B cell (primary cell): ENCODE data around the gene CMTM3. TPM values are rescaled to one million over a fixed set of nuclear protein-coding genes. Genes with fewer than 3 reads are reported as not detected.

Experiments
- ATAC-seq: fragments of 200-7000 bp; cut with Tn5 transposase; one replicate; pipeline ENCODE4 v1.10.0; 2021; ENCODE audit warnings: low read depth, mild to moderate bottlenecking, moderate number of reproducible peaks, moderate library complexity
- CTCF ChIA-PET: fragments of 350-600 bp; sonication (Branson Sonifier 250); formaldehyde crosslinking; loops from one replicate; lab custom pipeline; 2021; ENCODE audit warnings: antibody characterized with exemption, inconsistent platforms; lab: Charles Lee
- POLR2A ChIA-PET: fragments of 350-600 bp; sonication (Branson Sonifier 250); formaldehyde crosslinking; loops from one replicate; lab custom pipeline; 2021; ENCODE audit warnings: antibody characterized with exemption; lab: Charles Lee
- DNase-seq: peaks from one replicate; pipeline ENCODE4 v3.0.0; 2013
- H2AFZ ChIP-seq: 2 replicates; pipeline ENCODE4 v1.6.1; 2012; ENCODE audit warnings: mild to moderate bottlenecking, low read depth, low read length; ENCODE audit not compliant: insufficient read depth, poor library complexity, severe bottlenecking
- H3K27ac ChIP-seq, 2 donors: 1 replicate in 1 of 2; 2 replicates in 1 of 2; pipeline ENCODE4 v1.5.1; 2012 to 2013; ENCODE audit warnings: low read length in 2 of 2, mild to moderate bottlenecking in 2 of 2, moderate library complexity in 1 of 2
- H3K27me3 ChIP-seq, 4 experiments: fragments of 200-600 bp in 1 of 4; sonication (generic) in 1 of 4; replicated peaks in 1 of 4; 1 replicate in 2 of 4; 2 replicates in 2 of 4; pipeline versions ENCODE4 v1.6.1 to v1.7.0; 2013 to 2016; ENCODE audit warnings: low read length in 3 of 4, mild to moderate bottlenecking in 2 of 4, mixed read lengths in 1 of 4, moderate library complexity in 1 of 4; ENCODE audit not compliant: insufficient read depth in 4 of 4, control insufficient read depth in 3 of 4; ENCODE audit errors: control extremely low read depth in 1 of 4
- H3K36me3 ChIP-seq, 2 experiments: replicated peaks in 1 of 2; 1 replicate in 1 of 2; 2 replicates in 1 of 2; pipeline versions ENCODE4 v1.6.1 to v1.7.1; 2013; ENCODE audit warnings: low read length in 1 of 2; ENCODE audit not compliant: insufficient read depth in 2 of 2, control insufficient read depth in 1 of 2; ENCODE audit errors: control extremely low read depth in 1 of 2, extremely low read depth in 1 of 2
- H3K4me1 ChIP-seq, 2 donors: fragments of 200-600 bp in 1 of 2; sonication (generic) in 1 of 2; 1 replicate in 1 of 2; 2 replicates in 1 of 2; pipeline versions ENCODE4 v1.5.1 to v1.6.1; 2013 to 2017; ENCODE audit warnings: low read length in 2 of 2; ENCODE audit not compliant: control insufficient read depth in 2 of 2, insufficient read depth in 2 of 2
- H3K4me2 ChIP-seq: replicated peaks from 2 replicates; pipeline ENCODE3; 2012; ENCODE audit warnings: mild to moderate bottlenecking, low read depth, low read length; ENCODE audit not compliant: poor library complexity, severe bottlenecking
- H3K4me3 ChIP-seq, 5 experiments: fragments of 200-600 bp in 1 of 5; sonication (generic) in 1 of 5; 1 replicate in 3 of 5; 2 replicates in 2 of 5; pipeline versions ENCODE4 v1.5.1 to v1.7.0; 2011 to 2016; ENCODE audit warnings: low read length in 4 of 5, mild to moderate bottlenecking in 4 of 5, low read depth in 2 of 5, control low read depth in 1 of 5, moderate library complexity in 1 of 5; ENCODE audit not compliant: insufficient read depth in 1 of 5; ENCODE audit errors: control extremely low read depth in 1 of 5, extremely low read depth in 1 of 5
- H3K79me2 ChIP-seq: fragments of 200-600 bp; sonication (generic); one replicate; pipeline ENCODE4 v1.6.0; 2016; ENCODE audit warnings: low read length; ENCODE audit not compliant: control insufficient read depth, insufficient read depth
- H3K9ac ChIP-seq: fragments of 200-600 bp; sonication (generic); 2 replicates; pipeline ENCODE4 v1.6.1; 2017; ENCODE audit warnings: mild to moderate bottlenecking, low read length, moderate library complexity
- H3K9me3 ChIP-seq, 3 donors: one replicate each; pipeline versions ENCODE4 v1.6.1 to v1.7.1; 2013; ENCODE audit warnings: low read length in 2 of 3; ENCODE audit not compliant: control insufficient read depth in 2 of 3, insufficient read depth in 1 of 3; ENCODE audit errors: control extremely low read depth in 1 of 3
- H4K20me1 ChIP-seq: 2 replicates; pipeline ENCODE4 v1.6.0; 2012; ENCODE audit warnings: mild to moderate bottlenecking, low read length; ENCODE audit not compliant: insufficient read depth, control insufficient read depth, poor library complexity, severe bottlenecking
- H3K27ac Mint-ChIP-seq: one replicate; pipeline ENCODE4 v1.8.0; 2021; ENCODE audit warnings: mixed read lengths
- H3K27me3 Mint-ChIP-seq: one replicate; pipeline ENCODE4 v1.8.0; 2021; ENCODE audit warnings: mixed read lengths
- H3K4me1 Mint-ChIP-seq: one replicate; pipeline ENCODE4 v1.8.0; 2021; ENCODE audit warnings: mixed read lengths
- H3K4me3 Mint-ChIP-seq: one replicate; pipeline ENCODE4 v1.8.0; 2021; ENCODE audit warnings: mixed read lengths
- H3K9me3 Mint-ChIP-seq: one replicate; pipeline ENCODE4 v1.8.0; 2022; ENCODE audit warnings: mixed read lengths; ENCODE audit not compliant: insufficient read depth
- CTCF ChIP-seq: fragments of 200-600 bp; IDR thresholded peaks from one replicate; pipeline ENCODE4 v1.8.0; 2022; ENCODE audit warnings: antibody characterized with exemption, mild to moderate bottlenecking
- EZH2 ChIP-seq: IDR thresholded peaks from 2 replicates; pipeline ENCODE4 v1.6.1; 2012; ENCODE audit warnings: borderline replicate concordance, low read depth, mild to moderate bottlenecking, moderate library complexity, low read length; ENCODE audit not compliant: insufficient read depth, poor library complexity, severe bottlenecking
- WGBS: methylation state at CpG from one replicate; pipeline ENCODE4 v1.1.5; 2013; ENCODE audit warnings: missing lambda C conversion rate; ENCODE audit not compliant: insufficient coverage; 5-methylcytosine and 5-hydroxymethylcytosine counted together
- intact Hi-C: fragments of 100-400 bp; cut with micrococcal nuclease; formaldehyde crosslinking; loops from one replicate; pipeline ENCODE4 v1.10.0; 2022
- polyA plus RNA-seq: library from polyadenylated mRNA; depleted of rRNA; stranded (reverse); fragments of >200 nt; gene quantifications from 2 replicates; pipeline ENCODE4 v1.2.3, GENCODE V29; 2012
- total RNA-seq, 2 donors: library from RNA; stranded (reverse); fragments of 120-200 nt in 1 of 2; gene quantifications; 1 replicate in 1 of 2; 2 replicates in 1 of 2; pipeline versions ENCODE4 v1.2.3 to v1.2.4, GENCODE V29; 2013 to 2022

The CMTM3 gene
- total and polyA plus RNA-seq, 2 donors (not counting 1 experiment from before 2014, with no cell fraction given), result 7.5 to 8.7 TPM

- no peaks in the 10 kb centered on the region for H3K79me2 ChIP-seq
- CTCF ChIA-PET, result interaction anchor here (0.9 to 2.6 kb wide), 9 partner anchors 14 to 197 kb away, joined by 3 to 13 read pairs (median 5); no protein-coding TSS in a partner anchor
- peaks cover 0 to 42% (median 19%) of the 10 kb centered on the region in 4 experiments for H3K27me3 ChIP-seq
- ATAC-seq (peak; percentile 34), DNase-seq (peak; percentile 71)
- H3K4me2 ChIP-seq, result peak overlapping the region; percentile 96
- Mint-ChIP-seq H3K4me1 (peaks cover 40% of the 10 kb centered on the region), H3K9me3 (peaks cover 6% of the 10 kb centered on the region), H3K4me3 (peak overlapping the region; percentile 88), H3K27ac (peak overlapping the region; percentile 73), H3K27me3 (peaks cover 33% of the 10 kb centered on the region)
- WGBS, result 5% methylated on average over 29 of the region's 32 CpGs
- H3K27ac ChIP-seq, result no peak overlapping the region
- H3K4me3 ChIP-seq, result peak overlapping the region in 4 of 5 experiments; percentile 57 to 75 (median 62)
- TF ChIP-seq EZH2, result no peak
- TF ChIP-seq CTCF, result no peak
- peak overlapping the region; percentile 74 for H2AFZ ChIP-seq
- peak overlapping the region; percentile 70 for H3K9ac ChIP-seq
- no peaks in the 10 kb centered on the region for H3K36me3 ChIP-seq
- peaks cover 39 to 47% of the 10 kb centered on the region in 2 donors for H3K4me1 ChIP-seq
- intact Hi-C loops, result loop anchor here (1.0 to 2.0 kb wide), 4 partner anchors 15 to 197 kb away; no protein-coding TSS in a partner anchor
- H4K20me1 ChIP-seq, result peaks cover 29% of the 10 kb centered on the region
- POLR2A ChIA-PET, result interaction anchor here (0.6 to 1.3 kb wide), 2 partner anchors 52 to 82 kb away, joined by 3 to 9 read pairs; partner anchors contain the start of gene CKLF
- peaks cover 2 to 20% (median 15%) of the 10 kb centered on the region in 3 donors for H3K9me3 ChIP-seq
Measured at GRCh38 chr16:66603537-66604375, 748 bp upstream of the CMTM3 start.
